Ishikawa (cell line): ENCODE measurements around the gene TENT4A.

Experiments used
- CEBPB ChIP-seq: IDR thresholded peaks from 2 replicates; pipeline ENCODE4 v1.6.1; 2012
- CREB1 ChIP-seq: IDR thresholded peaks from 2 replicates; pipeline ENCODE4 v1.6.1; 2012; ENCODE audit warnings: low read depth
- EGR1 ChIP-seq: IDR thresholded peaks from 2 replicates; pipeline ENCODE4 v1.6.1; 2012
- EP300 ChIP-seq: IDR thresholded peaks from 2 replicates; pipeline ENCODE4 v1.6.1; 2012; ENCODE audit warnings: borderline replicate concordance
- FOXM1 ChIP-seq: IDR thresholded peaks from 2 replicates; pipeline ENCODE4 v1.6.1; 2012; ENCODE audit warnings: low read depth, borderline replicate concordance
- NFIC ChIP-seq: IDR thresholded peaks from 2 replicates; pipeline ENCODE4 v1.6.1; 2012
- TAF1 ChIP-seq: IDR thresholded peaks from 2 replicates; pipeline ENCODE4 v1.6.1; 2012; ENCODE audit warnings: low read depth, mild to moderate bottlenecking
- TCF12 ChIP-seq: IDR thresholded peaks from 2 replicates; pipeline ENCODE4 v1.6.1; 2012; ENCODE audit warnings: low read depth
- TEAD4 ChIP-seq: IDR thresholded peaks from 2 replicates; pipeline ENCODE4 v1.6.1; 2012
- YY1 ChIP-seq: IDR thresholded peaks from 2 replicates; pipeline ENCODE4 v1.6.1; 2012; ENCODE audit warnings: low read depth
- ZBTB7A ChIP-seq: IDR thresholded peaks from 2 replicates; pipeline ENCODE4 v1.6.1; 2012; ENCODE audit warnings: low read depth
- TF ChIP-seq, protein P1 (sequence below): IDR thresholded peaks from 2 replicates; pipeline ENCODE4 v1.6.1; 2012
- TF ChIP-seq, protein P2 (sequence below): IDR thresholded peaks from 2 replicates; pipeline ENCODE4 v1.6.1; 2012; ENCODE audit warnings: low read depth, mild to moderate bottlenecking
- TF ChIP-seq, protein P3 (sequence below): IDR thresholded peaks from 2 replicates; pipeline ENCODE4 v1.6.1; 2012

DNA sequence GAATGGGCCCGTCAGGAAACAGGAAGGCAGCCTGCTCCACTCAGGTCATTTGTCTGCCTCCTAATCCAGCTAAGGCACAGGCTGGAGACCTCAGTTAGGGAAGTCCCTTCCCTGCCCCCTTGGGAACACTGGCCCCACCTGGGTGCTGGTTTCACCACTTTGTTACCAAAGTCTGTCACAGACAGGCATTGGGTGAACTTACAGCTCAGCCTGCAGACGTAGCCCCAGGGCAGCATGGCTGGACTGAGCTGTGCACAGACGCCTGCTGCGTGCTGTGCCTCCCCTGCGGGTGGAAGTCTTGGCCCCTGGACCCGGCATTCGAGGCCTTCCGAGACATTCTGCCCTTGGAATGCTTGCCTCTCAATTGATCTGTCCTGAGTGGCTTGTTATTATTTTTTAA lies 48.9 kb downstream of the TENT4A start:
- TF ChIP-seq, protein P1, sequence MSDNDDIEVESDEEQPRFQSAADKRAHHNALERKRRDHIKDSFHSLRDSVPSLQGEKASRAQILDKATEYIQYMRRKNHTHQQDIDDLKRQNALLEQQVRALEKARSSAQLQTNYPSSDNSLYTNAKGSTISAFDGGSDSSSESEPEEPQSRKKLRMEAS = no peak
- TF ChIP-seq CEBPB (no peak), TAF1 (no peak), CREB1 (no peak), EP300 (no peak), TEAD4 (no peak), ZBTB7A (no peak), YY1 (no peak), EGR1 (no peak), TCF12 (no peak), NFIC (no peak), FOXM1 (no peak)
- TF ChIP-seq, protein P2, sequence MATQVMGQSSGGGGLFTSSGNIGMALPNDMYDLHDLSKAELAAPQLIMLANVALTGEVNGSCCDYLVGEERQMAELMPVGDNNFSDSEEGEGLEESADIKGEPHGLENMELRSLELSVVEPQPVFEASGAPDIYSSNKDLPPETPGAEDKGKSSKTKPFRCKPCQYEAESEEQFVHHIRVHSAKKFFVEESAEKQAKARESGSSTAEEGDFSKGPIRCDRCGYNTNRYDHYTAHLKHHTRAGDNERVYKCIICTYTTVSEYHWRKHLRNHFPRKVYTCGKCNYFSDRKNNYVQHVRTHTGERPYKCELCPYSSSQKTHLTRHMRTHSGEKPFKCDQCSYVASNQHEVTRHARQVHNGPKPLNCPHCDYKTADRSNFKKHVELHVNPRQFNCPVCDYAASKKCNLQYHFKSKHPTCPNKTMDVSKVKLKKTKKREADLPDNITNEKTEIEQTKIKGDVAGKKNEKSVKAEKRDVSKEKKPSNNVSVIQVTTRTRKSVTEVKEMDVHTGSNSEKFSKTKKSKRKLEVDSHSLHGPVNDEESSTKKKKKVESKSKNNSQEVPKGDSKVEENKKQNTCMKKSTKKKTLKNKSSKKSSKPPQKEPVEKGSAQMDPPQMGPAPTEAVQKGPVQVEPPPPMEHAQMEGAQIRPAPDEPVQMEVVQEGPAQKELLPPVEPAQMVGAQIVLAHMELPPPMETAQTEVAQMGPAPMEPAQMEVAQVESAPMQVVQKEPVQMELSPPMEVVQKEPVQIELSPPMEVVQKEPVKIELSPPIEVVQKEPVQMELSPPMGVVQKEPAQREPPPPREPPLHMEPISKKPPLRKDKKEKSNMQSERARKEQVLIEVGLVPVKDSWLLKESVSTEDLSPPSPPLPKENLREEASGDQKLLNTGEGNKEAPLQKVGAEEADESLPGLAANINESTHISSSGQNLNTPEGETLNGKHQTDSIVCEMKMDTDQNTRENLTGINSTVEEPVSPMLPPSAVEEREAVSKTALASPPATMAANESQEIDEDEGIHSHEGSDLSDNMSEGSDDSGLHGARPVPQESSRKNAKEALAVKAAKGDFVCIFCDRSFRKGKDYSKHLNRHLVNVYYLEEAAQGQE = no peak
- TF ChIP-seq, protein P3, sequence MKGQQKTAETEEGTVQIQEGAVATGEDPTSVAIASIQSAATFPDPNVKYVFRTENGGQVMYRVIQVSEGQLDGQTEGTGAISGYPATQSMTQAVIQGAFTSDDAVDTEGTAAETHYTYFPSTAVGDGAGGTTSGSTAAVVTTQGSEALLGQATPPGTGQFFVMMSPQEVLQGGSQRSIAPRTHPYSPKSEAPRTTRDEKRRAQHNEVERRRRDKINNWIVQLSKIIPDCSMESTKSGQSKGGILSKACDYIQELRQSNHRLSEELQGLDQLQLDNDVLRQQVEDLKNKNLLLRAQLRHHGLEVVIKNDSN = no peak
